SIG-M5 treated with dmso at 0.1 percent for 504 hours (cell line): Measurements from ENCODE around the gene ACTR3.

Source experiments
- DNase-seq: peaks from one replicate; lab custom pipeline; 2025; ENCODE audit not compliant: unreplicated experiment; lab: John Stamatoyannopoulos, UW

The ACTR3 gene

DNA sequence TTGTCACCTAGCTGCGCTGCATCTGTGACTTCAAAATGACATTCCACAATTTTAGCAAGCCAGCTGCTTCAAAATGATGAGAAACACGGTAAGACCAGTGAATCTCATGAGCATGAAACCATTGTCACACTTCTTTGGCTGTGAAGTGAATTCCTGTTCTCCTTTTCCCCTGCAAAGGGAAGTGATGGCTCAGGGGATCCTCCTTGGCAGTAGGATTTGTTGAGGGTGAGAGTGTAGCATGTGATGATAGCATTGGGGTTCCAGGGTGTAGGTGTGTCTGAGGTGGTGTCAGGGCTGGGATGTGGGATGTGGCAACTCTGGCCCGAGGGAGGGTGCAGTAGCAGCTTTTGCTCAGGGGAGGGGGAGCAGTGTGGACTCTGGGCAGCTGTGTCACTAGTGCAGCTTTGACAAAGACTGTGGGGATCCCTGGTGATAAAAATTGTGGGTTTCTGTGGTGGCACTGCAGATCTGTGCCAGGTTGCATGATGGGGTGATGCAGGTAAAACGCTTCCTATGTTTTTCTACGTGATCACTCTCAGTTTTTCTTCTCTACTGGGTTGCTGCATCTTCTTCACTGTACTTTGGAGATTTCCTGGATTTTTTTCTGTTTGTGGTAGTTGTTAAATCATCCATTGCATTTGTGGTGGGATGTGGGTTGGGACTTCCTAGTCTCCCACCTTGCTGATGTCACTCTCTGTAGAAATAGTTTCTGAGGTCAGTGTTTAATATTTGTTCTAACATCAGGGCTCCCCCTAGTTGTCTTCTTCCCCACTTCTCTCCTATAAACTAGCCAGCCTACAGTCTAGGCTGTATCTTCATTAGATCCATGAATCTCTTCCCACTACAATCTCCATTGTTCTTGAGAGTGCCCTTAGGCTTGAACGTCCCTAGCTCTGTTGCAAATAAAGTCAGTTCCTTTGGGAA is 107.0 kb downstream of the ACTR3 start:
- no peak for DNase-seq

DNA sequence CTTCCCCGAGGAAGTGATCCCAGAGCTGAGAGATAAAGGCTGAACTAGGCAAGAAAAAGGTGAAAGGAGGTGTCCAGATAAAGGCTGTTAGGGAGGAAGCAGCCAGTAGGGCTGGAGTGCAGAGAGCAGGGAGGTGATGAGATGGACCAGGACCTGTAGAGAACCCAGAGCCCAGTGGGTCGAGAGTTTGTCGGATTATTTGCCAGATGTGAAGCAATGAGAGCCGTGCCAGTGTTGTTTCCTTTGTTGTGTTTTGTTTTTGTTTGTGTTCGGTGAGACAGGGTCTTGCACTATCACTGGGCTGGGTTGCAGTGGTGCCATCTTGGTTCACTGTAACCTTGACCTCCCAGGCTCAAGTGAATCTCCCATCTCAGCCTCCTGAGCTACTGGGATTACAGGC is 111.3 kb downstream of the ACTR3 start:
- DNase-seq = no peak

DNA sequence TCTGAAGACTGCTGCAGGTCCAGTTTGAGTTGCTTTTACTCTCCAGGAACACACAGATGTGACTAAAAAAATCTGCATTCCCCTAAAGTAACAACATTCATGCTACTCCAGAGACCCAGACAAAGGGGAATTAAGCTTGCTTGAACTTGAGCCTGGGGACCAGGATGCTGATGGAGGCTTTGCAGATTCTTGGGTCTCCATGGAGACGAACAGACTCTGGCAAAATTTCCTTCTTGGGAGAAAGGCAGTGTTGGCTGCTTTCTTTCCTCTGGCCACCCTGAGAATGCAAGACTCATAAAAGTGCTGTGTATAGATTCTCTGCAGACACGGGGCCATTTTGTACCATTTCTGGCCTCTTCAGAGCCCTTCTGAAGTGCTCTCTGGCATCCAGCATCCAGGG is 112.0 kb downstream of the ACTR3 start:
- DNase-seq = no peak

DNA sequence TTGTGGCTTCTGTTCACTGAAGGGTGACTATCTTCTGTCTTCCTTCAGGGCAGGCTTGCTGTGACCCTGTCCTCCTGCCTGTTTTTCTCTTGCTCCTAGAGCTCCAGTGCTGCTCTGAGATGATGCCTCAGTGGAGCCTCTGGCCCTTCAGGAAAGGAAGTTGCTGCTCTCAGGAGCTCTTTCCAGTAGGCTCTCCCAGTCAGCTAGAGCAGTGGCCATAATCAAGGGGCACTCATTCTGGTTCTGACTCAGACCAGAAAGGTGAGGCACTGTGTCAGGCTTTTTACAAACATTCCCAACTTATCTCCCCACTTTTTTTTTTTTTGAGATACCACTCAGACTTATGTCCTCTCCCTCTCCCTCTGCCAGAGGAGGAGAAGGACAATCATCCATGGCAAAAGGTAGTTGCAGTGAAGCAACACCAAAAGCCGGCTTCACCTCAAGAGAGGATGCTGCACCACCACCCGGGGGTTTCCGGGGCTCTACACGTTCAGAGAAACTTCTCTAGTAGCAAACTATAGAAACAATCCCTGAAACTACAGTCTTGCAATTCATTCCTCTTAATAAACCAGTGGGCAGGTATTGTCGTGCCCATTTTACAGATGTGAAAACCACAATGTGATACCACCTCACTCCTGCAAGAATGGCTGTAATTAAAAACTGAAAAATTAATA is 115.4 kb downstream of the ACTR3 start:
- DNase-seq = no peak

DNA sequence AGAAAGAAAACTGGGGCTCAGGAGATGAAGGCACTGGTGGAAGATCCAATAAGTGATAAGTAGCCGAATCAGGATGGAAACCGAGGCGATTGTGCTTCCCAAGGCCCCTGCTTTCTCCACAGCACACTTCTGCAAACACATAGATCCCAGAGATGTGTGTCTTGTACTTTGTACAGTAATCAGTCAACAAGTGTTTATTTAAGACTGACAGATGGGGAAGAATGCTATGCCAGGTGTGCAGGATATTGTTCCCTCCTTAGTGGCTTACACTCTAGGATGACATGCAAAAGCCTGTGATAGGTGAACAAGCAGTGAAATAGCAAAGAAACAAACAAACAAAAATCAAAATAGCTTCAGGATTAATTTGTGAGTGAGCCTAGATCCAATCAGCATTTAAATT is 116.6 kb downstream of the ACTR3 start:
- no peak for DNase-seq

DNA sequence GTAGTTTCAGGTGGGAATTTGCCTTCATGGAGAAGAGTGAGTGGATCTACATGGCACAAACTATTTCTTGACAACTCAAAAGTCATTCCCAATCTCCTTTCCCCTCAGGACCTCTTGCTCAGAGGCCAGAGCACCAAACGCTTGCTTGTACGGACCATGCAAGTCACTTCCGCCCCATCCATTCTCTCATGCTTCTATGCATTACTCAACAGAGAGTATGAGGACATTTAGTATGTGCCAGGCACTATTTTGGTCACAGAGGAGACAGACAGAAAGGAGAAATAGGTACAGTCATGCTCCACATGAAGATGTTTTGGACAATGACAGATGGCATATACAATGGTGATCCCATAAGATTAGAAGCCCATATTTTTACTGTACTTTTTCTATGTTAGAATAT is 117.5 kb downstream of the ACTR3 start:
- DNase-seq = peak; percentile 90

DNA sequence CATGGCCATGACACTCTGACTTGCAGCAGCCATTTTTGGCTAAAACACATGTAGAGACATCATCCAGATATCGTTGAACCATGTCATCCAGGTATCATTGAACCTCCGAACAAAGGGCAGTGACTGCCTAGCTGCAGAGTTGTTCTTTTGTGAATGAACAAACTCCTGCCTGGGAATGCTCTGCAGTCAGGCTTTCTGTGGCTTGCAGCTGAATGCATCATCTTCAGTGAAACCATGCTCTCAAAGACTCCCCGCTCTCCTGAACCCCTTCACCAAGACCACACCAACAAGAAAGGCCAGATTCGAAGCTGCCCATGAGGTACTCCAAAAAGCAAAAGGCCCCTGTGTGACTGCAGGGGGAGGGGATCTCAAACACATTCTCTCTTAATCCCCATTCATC is 118.8 kb downstream of the ACTR3 start:
- no peak for DNase-seq

DNA sequence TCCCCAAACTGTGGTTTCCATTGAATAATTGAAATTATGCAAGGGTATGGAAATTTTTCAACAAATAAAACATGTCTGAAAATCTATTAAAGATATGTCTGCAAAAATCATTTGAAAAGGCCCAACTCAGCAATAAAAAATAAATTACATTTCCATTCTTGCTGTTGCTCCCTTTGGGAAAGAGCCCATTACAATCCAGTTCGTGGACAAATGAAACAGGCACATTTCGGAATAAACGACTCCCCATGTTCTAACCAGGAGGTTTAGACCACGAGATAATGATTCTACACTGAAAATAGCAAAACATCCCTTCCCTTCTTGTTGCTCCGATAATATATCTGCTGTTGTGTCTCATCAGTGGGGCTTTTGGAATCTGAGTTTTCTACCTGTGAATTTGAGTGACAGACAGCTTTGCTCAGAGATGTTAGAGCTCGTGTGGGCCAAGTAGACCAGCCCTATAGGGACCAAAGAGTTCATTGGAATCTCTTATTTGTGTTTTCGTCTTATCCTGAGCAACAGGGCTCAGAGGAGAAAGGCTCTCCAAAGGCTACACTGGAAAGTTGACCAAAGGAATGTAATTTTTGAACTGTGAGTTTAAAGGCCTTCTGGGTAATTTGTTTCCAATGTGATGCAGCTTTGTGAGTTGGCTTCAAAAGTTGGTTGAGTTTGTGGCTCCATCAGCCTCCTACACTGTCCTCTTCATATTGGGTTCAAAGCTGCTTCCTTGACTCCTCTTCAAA is 119.5 kb downstream of the ACTR3 start:
- no peak for DNase-seq

DNA sequence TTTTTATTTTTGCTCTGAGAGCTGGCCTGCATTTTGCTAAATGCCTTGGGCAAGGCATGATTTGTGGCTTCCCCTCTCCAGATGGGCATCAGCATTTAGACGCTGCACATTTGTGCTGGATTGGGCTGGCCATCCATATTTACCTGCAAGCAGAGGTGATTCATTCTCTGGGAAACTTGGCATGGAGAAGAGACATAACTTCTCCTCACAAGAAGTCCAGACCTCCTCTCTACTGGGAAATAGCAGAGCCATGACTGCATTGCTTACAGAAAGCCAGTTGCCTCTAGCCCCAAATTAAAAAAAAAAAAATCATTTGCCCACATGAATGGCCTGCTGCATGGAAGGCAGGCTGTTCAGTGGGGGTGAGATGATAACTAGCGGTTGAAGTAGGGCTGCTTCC is 120.1 kb downstream of the ACTR3 start:
- no peak for DNase-seq

DNA sequence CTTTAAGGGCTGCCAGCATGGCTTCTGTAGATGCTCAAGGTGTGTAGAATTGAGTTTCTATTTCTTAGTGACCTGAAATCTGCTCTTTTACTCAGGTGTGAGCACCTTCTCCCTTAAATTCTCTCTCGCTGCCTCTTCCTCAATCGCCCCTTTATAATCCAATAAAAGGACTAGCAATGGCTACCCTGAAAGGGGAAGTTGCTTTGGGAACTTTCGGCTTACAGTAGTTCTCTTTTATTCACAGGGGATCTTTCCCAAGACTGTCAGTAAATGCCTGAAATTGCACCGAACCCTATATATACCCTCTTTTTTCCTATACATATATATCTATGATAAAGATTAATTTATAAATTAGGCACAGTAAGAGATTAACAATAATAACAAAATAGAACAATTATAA is 121.8 kb downstream of the ACTR3 start:
- peak; percentile 56 for DNase-seq
